HG03108 (cell line): ENCODE measurements around the gene ELFN1.

ENCODE experiments used
- ATAC-seq: cut with Tn5 transposase; IDR thresholded peaks from one replicate; pipeline ENCODE4 v1.9.1; 2021; ENCODE audit warnings: moderate library complexity; ENCODE audit not compliant: unreplicated experiment

The ELFN1 gene

GRCh38 chr7:1779445-1779844, 109.4 kb downstream of the ELFN1 start:
- no peak for ATAC-seq

- no peak for ATAC-seq
These were observed 111.3 kb downstream of the ELFN1 start for GRCh38 chr7:1781369-1781768.

- no peak for ATAC-seq
These were observed 115.8 kb downstream of the ELFN1 start for GRCh38 chr7:1785839-1786238.

- no peak for ATAC-seq
These were observed 117.2 kb downstream of the ELFN1 start for GRCh38 chr7:1787241-1787640.

- ATAC-seq, result no peak
These were observed 117.7 kb downstream of the ELFN1 start for GRCh38 chr7:1787681-1788235.

GRCh38 chr7:1794888-1795542, 124.9 kb downstream of the ELFN1 start:
- ATAC-seq, result no peak
